GM21381 (cell line): ENCODE measurements around the gene PTCHD1.

Experiments
- ATAC-seq: cut with Tn5 transposase; IDR thresholded peaks from one replicate; pipeline ENCODE4 v1.9.1; 2021; ENCODE audit warnings: mild to moderate bottlenecking, moderate library complexity; ENCODE audit not compliant: unreplicated experiment

The PTCHD1 gene

GRCh38 chrX:23344904-23345271 is 10.2 kb downstream of the PTCHD1 start:
- ATAC-seq: no peak

GRCh38 chrX:23356189-23356588 is 21.5 kb downstream of the PTCHD1 start:
- ATAC-seq: no peak

- no peak for ATAC-seq
These were observed 29.8 kb downstream of the PTCHD1 start for GRCh38 chrX:23364416-23364815.

- ATAC-seq: no peak
These were observed 30.9 kb downstream of the PTCHD1 start for GRCh38 chrX:23365541-23365940.

GRCh38 chrX:23366914-23367313 is 32.3 kb downstream of the PTCHD1 start:
- no peak for ATAC-seq

- no peak for ATAC-seq
These were observed 34.4 kb downstream of the PTCHD1 start for GRCh38 chrX:23369027-23369426.

- no peak for ATAC-seq
These were observed 37.7 kb downstream of the PTCHD1 start for GRCh38 chrX:23372220-23372902.

GRCh38 chrX:23373129-23373804 is 38.6 kb downstream of the PTCHD1 start:
- ATAC-seq: no peak

- ATAC-seq: no peak
These were observed 39.6 kb downstream of the PTCHD1 start for GRCh38 chrX:23374291-23374690.

- ATAC-seq: no peak
These were observed 41.9 kb downstream of the PTCHD1 start for GRCh38 chrX:23376581-23376980.

GRCh38 chrX:23380581-23380980 is 45.9 kb downstream of the PTCHD1 start:
- ATAC-seq: no peak

GRCh38 chrX:23381099-23382087 is 46.7 kb downstream of the PTCHD1 start:
- no peak for ATAC-seq

GRCh38 chrX:23382572-23382971 is 47.9 kb downstream of the PTCHD1 start:
- no peak for ATAC-seq

GRCh38 chrX:23383411-23383810 is 48.8 kb downstream of the PTCHD1 start:
- no peak for ATAC-seq

GRCh38 chrX:23385242-23385641 is 50.6 kb downstream of the PTCHD1 start:
- ATAC-seq: no peak

- ATAC-seq: no peak
These were observed 51.6 kb downstream of the PTCHD1 start for GRCh38 chrX:23386260-23386659.

GRCh38 chrX:23386726-23387125 is 52.1 kb downstream of the PTCHD1 start:
- ATAC-seq: no peak

- ATAC-seq: no peak
These were observed 53.0 kb downstream of the PTCHD1 start for GRCh38 chrX:23387550-23388184.

- ATAC-seq: no peak
These were observed 54.6 kb downstream of the PTCHD1 start for GRCh38 chrX:23389196-23389792.

- no peak for ATAC-seq
These were observed 56.3 kb downstream of the PTCHD1 start for GRCh38 chrX:23390979-23391378.

- no peak for ATAC-seq
These were observed 57.5 kb downstream of the PTCHD1 start for GRCh38 chrX:23392195-23392594.
